ENCODE results near the gene DNAI1.
"Not testable (repeated sequence)": the region's sequence is repeated elsewhere in the genome, so short reads cannot be mapped to it uniquely, and the experiment has no call there.

Gene DNAI1

DNA sequence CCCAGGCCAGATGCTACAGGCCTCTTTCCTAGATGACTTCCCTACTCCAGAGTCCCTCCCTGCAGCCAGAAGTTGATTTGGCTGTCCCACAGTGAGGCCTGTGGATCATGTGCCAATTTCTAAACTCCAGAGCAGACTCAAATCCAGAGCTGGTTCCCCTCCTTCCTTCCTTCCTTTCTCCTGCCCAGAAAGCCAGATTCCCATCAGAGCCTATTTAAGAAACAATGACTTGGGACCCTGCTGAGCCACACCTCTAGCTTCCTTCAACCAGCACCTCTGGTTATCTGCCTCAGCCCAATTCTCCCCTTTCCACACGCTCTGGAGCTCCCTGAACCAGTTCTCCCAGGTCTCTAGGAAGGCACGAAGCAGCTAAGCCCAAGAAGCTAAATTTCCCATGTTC, 7.5 kb upstream of the DNAI1 start:
- no peak for DNase-seq

DNA sequence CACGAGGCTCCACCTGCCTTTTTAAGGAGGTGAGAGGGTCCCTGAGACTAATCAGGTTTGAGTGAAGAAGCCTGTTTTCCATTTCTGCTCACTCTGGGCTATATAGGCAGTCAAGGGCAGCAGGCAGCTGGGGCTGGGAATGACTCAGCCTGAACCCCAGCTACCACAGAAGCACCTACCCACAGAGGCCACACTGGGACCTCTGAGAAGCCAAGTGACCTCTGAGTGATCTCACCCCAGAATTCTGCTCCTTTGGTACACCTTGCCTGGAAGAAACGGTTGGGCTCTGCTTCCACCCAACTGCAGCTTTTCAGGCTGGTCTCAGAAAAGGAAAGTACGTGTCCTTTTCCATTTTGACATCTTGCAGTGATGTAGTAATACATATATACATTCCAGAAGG, 7.1 kb upstream of the DNAI1 start:
- peak; percentile 43 for DNase-seq

DNA sequence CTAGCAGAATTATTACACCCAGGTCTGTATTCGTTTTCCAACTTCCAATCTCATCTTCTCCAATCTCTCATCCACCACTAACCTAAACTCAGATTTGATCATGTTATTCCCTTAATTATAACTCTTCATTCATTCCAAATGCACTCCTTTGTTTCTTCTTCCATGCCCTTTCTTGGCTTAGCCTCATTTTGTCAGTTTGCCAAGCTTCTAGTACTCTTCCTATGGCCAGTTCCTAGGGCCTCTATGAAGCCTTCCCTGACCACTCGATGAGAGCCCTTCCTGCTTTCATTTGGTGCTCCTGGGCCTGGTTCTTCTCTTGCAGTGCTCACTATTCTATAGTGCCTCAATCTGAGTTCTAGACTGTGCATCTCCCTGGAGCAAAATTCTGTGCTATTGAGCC, 6.0 kb upstream of the DNAI1 start:
- DNase-seq, result no peak

DNA sequence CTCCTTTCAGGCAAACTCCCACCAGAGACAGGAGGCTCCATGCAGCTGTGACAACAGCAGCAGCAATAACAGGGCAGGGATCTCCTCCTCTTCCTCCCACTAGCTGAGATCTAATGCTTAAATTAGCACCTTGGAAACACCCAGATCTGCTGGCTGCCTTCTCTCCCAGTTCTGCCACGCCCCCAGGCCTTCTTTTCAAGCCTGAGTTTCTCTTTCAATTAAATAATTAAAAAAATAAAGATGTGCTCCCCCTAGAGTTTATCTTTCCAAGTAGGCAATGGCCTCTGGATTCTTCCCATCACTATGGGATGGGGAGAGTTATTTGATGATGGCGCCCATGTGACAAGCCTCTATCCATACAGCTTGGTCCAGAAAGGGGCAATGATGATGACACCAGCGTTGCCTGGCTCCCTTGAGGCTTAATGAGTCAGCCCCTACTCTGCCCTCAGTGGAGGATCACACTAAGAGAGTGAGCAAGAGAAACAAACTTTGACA, 4.0 kb upstream of the DNAI1 start:
- peak; percentile 66 for DNase-seq

DNA sequence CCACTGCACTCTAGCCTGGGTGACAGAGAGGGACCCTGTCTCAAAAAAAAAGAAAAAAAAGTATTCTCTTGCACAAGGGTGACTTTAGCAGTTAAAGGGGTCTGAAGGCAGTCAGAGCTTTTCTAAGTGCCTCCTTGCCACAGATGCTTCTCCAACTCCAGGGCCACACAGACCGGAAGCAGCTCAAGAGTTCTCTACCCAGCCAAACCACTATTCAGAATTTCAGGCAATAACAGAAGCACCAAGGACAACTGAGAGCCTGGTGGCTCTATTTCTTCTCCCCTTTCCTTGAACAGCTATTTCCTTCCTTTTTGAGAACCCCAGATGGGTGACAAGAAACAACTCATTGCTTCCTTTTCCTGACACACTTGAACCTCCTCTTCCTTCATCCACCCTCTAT, 2.5 kb upstream of the DNAI1 start:
- DNase-seq, result no peak

DNA sequence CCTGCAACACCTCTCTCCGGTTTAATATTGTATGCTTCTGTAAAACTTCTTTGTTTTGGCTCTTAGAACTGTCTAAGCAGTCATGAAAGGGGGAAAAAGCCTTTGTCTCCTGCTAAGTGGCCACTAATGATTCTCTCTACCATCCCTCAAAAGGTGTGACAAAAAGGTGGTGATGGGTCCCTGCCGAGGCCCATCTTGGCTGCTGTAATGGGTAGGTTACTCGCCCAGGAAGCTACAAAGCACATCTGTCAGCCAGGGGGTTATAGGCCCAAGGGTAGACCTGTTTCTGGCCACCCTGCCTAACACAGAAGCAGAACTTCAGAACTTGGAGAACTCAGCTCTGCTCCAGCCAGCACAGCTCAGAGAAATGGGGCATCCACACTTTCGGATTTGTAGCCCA, 1.9 kb upstream of the DNAI1 start:
- DNase-seq, result no peak

DNA sequence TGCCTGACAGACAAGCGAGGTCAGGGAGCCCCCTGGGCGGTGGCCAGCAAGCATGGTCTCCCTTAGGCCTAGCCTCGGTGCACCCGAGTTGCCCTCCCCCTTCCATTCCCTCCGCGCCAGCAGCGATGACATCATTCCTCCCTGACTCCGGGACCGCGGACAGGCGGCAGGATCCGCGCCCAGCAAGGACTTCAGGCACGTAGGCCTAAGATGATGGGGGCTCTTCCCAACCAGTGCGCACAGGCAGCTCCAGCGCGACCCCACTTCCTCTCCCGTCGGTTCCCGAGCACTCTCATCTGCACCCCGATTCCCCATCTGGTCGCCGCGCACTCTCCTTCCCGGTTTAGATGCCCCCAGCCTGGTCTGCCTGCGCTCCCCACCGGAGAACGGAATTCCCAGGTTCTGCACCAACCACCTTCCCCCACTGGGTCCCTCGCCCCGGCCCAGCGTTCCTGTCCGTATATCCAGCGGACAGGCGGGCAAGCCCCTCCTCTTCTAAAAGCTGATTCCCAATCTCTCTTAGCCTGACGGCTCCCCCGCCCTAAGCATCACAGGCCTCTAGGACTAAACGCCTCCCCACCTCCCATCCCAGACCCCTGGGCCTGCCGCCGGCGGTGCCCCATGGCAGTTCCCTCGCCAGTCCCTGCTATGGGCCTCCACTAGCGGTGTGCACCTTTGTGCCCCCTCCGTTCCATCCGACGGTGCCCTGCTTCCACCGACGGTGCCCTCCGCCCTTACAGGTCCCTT, 1.2 kb upstream of the DNAI1 start:
- peak; percentile 28 for DNase-seq

DNA sequence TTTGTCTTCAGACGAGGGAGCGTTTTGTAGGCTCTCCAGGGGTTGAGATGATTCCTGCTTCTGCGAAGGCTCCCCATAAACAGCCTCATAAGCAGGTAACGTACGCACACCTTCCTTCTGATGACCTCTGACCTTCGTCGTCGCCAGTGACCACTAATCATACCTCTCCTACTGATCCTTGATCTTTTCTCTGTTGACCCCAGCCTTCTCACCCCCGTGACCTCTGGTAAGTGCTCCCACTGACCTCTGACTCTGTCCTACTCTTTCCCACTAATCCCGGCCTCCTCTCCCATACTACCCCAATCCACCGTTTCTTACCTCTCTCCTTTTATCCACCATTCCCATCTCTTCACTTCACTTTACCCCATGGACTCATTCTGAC, 345 bp downstream of the DNAI1 start:
- no peak for DNase-seq

DNA sequence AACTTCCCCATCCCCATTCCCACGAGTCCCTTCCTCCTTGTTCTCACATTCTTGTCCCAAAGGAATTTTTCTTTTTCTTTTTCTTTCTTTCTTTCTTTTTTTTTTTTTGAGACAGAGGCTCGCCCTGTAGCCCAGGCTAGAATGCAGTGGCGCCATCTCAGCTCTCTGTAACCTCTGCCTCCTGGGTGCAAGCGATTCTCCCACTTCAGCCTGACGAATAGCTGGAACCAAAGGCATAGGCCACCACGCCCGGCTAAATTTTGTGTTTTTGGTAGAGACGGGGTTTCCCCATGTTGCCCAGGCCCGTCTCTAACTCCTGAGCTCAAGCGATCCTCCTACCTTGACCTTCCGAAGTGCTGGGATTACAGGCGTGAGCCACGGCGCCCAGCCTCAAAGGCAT, 751 bp downstream of the DNAI1 start:
- DNase-seq, result no peak

DNA sequence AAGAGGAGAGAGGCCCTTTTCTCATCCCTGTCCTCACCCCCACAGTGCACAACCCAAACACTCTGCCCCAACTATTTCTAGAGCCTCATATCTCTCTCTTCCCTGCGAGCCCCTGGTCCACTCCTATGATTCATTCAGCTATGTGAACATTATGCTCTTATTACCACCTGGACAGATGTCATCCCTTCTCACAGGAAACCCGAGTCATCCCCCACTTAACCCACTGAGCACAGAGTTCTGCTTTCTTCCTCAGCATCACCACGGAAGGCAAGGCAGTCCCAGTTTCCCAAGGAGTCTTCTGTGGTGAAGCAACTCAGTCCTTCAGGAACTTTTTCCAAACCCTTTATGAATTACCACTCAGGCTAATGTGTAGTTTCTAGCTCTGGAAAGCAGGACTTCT, 1.3 kb downstream of the DNAI1 start:
- DNase-seq, result no peak

DNA sequence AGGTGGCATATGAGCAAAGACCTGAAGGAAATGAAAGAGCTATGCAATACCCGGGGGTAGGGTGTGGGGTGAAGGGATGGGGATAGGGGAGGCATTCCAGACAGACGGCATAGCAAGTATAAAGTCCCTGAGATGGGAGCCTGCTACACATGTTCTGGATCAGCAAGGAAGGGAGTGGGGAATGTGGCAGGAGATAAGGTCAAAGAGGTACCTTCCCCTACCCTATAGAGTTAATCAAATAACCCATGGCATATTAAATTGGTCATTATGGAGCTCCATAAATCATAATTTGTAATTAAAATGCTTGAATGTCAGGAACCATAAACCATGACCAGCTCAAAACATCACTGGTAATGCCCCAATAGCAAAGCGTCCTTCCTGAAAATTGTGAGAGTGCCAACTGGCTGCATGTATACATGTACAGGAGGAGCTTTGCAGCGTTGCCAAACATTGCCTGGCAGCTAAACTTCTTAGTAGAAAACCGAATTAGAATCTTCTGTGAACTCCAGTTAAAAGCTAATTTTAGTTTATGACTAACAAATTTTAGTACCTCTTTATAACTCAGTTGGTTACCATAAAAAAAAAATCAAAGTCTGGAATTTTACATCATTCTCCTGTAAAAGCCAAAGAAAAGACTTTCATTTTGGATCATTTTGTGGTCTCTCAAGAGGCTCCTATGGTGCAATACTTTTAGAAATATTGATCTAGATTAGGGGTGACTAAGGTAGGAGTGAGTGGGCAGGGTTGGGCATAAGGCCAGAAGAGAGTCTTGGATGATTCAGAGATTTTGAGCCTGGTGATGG, 4.7 kb downstream of the DNAI1 start:
- peak; percentile 88 for DNase-seq

DNA sequence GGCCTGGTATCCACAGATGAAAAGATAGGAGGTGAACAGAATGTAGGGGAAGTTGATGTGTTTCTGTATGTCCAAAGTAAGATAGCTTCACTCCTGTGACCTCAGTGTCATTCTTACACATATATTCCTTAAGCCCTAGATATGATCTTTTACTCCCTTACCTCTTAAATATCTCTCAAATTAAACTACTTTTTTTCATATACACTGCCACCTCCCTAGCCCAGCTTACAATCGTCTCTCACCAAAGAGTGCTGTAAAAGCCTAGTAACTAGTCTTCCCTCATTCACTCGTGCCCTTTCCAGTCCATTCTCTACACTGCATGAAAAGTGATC, 5.3 kb downstream of the DNAI1 start:
- DNase-seq, result no peak

DNA sequence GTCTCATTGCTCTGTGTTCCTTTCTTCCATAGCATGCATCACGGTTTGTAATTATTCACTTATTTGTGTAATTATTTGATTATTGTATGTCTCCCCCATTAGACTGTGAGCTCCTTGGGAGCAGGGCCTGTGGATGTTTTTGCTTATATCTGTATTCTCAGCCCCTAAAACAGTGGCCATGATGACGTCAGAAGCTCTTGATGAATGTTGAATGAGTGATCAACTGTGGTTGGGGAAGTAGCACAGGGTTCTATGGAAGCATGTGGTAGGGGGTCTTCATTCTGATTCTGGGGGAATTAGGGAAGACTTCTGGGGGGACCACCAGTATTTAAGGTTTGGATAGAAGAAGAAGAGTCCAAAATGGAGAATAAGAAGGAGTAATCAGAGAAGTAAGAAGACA, 6.0 kb downstream of the DNAI1 start:
- DNase-seq, result no peak

DNA sequence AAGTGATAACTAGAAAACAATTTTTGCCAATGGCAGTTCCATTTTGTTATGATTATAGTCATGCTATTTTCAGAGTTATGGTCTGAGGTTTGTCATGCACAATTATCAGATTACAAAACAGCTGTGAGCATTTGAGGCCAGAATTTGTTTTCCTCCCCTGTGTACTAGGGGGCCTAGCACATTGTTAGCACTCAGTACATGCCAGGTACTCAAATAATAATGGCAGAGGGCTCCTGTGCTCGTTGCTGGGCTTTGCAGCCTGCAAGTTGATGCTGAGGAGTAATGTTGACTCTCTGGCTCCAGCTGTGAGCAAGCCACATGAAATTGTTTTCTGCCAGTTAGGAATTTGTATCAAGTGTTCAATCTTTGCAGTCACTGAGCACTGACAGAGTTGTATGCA, 6.9 kb downstream of the DNAI1 start:
- no peak for DNase-seq

DNA sequence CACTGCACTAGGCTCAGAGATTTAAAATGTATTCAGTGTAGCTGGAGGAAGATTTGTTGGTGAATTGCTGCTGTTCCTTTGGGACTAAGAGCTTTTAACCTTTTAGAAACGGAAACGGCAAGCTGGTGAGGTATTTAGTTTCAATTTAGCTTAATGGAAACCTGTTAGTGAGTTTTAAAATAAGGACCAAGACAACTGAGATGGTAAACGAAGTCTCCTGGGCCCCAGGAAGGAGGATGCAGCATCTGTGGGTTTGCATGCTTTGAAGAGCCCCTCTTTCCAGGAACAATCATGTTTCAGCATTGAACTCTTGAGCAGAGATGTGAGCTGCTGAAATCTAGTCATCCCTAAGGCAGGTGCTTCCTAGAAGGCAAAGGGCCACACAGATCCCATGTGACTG, 16.5 kb downstream of the DNAI1 start:
- no peak for DNase-seq

DNA sequence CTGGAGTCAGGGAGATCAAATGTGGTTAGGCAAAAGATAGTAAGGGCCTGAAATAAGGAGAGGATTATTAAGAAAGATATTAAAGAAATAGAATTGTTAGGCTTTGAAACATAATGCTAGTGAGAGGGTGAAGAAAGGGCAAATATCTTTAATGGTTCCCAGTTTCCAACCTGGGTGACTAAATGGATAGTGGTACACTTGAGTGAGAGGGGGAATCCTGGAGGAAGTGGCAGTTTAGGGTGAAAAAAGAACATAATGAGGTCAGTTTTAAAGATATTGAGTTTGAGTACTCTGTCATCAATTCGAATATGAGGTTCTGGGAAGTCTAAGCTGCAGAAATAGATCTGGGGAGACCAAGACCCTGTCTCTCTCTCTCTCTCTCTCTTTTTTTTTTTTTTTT, 18.9 kb downstream of the DNAI1 start:
- no peak for DNase-seq

DNA sequence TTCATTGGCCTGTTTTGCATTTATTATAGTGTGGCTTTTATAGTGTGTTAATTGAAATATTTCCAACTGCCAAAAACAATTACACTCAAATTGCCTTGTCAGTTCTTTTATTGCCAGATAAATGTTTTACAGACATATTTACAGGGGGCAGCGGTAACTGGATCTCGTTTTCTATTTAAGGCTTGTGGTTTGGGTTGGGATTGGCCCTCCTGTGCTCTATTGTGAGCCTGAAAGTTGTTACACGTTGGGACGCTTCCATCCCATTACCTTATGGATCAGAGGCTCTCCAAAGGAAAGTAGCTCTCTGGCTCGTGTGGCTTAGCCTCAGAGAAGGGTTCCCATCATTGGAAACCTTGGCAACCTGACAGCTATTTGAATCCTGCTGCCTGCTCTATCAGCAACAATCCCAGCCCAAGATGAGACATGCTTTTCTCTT, 20.8 kb downstream of the DNAI1 start:
- DNase-seq, result no peak

DNA sequence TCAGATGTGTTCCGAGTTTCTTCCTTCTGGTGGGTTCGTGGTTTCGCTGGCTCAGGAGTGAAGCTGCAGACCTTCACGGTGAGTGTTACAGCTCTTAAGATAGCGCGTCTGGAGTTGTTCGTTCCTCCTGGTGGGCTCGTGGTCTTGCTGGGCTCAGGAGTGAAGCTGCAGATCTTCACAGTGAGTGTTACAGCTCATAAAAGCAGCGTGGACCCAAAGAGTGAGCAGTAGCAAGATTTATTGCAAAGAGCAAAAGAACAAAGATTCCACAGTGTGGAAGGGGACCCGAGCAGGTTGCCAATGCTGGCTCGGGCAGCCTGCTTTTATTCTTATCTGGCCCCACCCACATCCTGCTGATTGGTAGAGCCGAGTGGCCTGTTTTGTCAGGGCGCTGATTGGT, 23.0 kb downstream of the DNAI1 start:
- not testable (repeated sequence) for DNase-seq

DNA sequence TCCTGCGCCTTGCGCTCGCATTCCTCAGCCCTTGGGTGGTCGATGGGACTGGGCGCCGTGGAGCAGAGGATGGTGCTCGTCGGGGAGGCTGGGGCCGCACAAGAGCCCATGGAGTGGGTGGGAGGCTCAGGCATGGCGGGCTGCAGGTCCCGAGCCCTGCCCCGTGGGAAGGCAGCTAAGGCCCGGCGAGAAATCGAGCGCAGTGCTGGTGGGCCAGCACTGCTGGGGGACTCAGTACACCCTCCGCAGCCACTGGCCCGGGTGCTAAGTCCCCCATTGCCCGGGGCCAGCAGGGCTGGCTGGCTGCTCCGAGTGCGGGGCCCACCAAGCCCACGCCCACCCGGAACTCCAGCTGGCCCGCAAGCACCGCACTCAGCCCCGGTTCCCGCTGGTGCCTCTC, 24.1 kb downstream of the DNAI1 start:
- not testable (repeated sequence) for DNase-seq

DNA sequence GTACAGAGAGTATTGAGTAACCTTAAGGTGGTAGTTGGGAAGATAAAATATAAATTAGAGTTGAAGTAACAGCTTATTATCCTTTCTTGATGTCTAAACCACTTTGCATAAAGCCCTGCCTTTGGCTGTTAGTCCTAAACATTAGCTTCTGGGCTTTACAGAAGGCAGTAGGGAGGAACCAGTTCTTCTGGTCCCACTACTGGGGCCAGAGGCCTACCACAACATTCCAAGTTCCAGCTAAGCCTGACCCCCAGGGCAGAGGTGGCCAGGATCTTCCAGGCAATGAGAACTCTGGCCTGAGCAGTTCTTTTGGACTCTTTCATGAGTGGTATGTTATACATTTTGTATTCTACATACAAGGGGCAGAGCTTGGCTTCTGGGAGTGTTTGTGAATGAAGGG, 26.1 kb downstream of the DNAI1 start:
- DNase-seq, result no peak

DNA sequence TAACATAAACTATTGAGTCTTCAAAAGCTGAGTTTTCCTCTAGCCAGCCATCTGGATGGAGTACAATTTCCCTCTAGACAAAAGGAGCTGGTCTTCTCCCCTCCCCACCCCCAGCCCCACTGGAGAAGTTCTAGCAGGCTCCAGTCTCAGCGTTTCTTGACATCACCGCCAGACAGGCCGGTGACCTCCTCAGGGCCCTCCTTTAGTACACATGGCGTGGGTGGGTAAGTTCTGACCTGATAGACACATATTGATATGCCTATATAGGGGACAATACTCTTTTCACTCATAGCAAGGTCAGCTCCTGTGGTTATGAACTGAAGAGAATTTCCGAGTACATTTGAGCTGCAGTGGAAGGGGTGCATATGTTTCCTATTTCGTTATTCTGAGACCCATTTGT, 27.2 kb downstream of the DNAI1 start:
- no peak for DNase-seq

DNA sequence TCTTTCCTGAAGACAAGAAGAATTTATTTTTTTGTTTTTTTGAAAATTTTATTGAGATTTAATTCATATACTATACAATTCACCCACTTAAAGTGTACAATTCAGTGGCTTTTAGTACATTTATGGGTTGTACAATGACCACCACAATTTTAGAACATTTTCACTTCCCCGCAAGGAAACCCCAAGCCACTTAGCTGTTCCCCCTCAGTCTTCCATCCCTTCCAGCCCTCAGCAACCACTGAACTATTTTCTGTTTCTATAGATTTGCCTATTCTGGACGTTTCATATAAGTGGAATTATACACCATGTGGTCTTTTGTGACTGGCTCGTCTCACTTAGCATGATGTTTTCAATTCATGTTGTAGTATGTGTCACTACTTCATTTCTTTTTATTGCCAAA, 28.0 kb downstream of the DNAI1 start:
- DNase-seq, result no peak

DNA sequence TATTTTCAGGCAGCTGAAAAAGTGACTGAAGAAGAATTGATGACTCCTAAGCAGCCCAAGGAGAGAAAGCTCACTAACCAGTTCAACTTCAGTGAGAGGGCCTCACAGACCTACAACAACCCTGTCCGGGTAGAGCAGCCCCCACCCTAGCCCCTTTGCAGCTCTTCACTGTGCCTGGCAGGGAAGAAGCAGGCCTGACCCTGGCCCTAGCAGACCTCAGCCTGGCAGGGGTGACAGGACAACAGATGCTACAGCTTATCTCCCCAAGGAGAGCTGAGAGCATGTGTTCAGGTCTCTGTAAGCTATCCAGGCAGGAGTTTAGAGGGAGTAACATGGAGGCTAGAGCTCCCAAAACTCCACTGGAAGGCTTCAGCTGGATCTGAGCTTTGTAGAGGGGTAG, 31.8 kb downstream of the DNAI1 start:
- DNase-seq, result no peak

DNA sequence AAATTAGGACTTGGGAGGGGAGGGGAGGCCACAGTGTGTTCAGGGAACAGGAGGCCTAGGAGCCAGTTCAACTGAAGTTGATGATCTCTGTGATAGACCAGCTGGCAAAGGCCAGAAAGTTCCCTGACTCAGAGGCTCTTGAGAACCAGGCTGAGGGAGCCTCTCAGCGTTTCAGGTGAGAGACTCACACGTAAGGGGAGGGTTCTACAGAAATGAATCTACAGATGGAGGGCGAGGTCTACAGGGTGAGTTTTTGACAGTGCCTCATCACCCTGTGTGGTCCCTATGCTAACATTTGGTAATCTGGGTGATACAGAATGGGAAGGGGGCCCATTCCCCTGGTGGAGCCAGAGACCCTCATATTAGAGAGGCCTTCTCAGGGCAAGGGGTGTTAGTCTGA, 32.2 kb downstream of the DNAI1 start:
- DNase-seq, result peak; percentile 29

DNA sequence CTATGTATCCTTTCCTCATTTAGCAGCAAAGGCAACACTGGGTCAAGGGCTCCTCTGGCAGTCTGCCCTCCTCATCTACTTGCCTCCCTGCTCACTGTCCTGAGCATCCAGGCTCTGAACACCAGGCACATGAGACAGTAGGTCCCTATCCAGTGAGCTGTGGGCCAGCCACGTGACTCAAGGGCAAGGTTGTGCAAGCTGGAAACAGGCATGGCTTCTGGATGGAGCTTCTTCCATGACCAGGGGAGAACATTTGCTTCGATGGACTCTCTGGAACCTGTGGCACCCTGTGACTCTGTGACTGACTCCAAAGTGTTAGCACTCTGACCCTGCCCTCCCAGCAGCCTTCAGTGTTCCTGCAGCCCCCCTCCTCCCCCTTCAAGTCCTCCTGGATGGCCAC, 33.0 kb downstream of the DNAI1 start:
- no peak for DNase-seq
